HL-60 (cell line): ENCODE results near the gene PWWP2B.

ENCODE experiments used
- TF ChIP-seq, protein P1 (sequence below): IDR thresholded peaks from one replicate; pipeline ENCODE4 v1.5.1; 2011; ENCODE audit warnings: low read length, control low read depth, inconsistent platforms; ENCODE audit not compliant: insufficient read depth
- TF ChIP-seq, protein P2 (sequence below): IDR thresholded peaks from 2 replicates; pipeline ENCODE4 v1.6.1; 2012; ENCODE audit warnings: low read depth; ENCODE audit not compliant: insufficient replicate concordance

DNA sequence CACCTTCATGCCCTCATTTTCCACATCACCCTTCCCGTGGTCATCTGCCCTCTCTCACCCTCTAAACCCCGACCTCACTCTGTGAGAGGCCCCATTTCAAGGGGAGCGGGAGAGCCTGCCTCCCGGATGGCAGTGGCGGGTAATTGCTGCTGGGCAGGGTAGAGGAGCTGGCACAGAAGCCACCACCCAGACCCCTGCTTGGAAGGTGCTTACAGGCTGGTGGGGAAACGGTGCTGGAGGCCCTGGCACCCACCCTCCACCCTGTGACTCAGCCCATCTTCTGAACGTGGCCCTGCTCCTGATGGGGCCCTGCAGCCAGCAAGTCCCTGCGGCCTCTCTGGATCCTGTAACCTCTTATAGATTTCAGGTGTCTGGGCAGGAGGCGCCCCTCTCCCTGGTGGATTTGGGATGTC lies 10.6 kb upstream of the PWWP2B start:
- TF ChIP-seq, protein P1, sequence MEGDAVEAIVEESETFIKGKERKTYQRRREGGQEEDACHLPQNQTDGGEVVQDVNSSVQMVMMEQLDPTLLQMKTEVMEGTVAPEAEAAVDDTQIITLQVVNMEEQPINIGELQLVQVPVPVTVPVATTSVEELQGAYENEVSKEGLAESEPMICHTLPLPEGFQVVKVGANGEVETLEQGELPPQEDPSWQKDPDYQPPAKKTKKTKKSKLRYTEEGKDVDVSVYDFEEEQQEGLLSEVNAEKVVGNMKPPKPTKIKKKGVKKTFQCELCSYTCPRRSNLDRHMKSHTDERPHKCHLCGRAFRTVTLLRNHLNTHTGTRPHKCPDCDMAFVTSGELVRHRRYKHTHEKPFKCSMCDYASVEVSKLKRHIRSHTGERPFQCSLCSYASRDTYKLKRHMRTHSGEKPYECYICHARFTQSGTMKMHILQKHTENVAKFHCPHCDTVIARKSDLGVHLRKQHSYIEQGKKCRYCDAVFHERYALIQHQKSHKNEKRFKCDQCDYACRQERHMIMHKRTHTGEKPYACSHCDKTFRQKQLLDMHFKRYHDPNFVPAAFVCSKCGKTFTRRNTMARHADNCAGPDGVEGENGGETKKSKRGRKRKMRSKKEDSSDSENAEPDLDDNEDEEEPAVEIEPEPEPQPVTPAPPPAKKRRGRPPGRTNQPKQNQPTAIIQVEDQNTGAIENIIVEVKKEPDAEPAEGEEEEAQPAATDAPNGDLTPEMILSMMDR = no peak
- TF ChIP-seq, protein P2, sequence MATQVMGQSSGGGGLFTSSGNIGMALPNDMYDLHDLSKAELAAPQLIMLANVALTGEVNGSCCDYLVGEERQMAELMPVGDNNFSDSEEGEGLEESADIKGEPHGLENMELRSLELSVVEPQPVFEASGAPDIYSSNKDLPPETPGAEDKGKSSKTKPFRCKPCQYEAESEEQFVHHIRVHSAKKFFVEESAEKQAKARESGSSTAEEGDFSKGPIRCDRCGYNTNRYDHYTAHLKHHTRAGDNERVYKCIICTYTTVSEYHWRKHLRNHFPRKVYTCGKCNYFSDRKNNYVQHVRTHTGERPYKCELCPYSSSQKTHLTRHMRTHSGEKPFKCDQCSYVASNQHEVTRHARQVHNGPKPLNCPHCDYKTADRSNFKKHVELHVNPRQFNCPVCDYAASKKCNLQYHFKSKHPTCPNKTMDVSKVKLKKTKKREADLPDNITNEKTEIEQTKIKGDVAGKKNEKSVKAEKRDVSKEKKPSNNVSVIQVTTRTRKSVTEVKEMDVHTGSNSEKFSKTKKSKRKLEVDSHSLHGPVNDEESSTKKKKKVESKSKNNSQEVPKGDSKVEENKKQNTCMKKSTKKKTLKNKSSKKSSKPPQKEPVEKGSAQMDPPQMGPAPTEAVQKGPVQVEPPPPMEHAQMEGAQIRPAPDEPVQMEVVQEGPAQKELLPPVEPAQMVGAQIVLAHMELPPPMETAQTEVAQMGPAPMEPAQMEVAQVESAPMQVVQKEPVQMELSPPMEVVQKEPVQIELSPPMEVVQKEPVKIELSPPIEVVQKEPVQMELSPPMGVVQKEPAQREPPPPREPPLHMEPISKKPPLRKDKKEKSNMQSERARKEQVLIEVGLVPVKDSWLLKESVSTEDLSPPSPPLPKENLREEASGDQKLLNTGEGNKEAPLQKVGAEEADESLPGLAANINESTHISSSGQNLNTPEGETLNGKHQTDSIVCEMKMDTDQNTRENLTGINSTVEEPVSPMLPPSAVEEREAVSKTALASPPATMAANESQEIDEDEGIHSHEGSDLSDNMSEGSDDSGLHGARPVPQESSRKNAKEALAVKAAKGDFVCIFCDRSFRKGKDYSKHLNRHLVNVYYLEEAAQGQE = no peak
